B cell (primary cell): ENCODE data around the gene GPR173. TPM values are rescaled to one million over a fixed set of nuclear protein-coding genes. Genes with fewer than 3 reads are reported as not detected.

Experiments used
- ATAC-seq: fragments of 200-7000 bp; cut with Tn5 transposase; one replicate; pipeline ENCODE4 v1.10.0; 2021; ENCODE audit warnings: low read depth, mild to moderate bottlenecking, moderate number of reproducible peaks, moderate library complexity
- CTCF ChIA-PET: fragments of 350-600 bp; sonication (Branson Sonifier 250); formaldehyde crosslinking; loops from one replicate; lab custom pipeline; 2021; ENCODE audit warnings: antibody characterized with exemption, inconsistent platforms; lab: Charles Lee
- POLR2A ChIA-PET: fragments of 350-600 bp; sonication (Branson Sonifier 250); formaldehyde crosslinking; loops from one replicate; lab custom pipeline; 2021; ENCODE audit warnings: antibody characterized with exemption; lab: Charles Lee
- DNase-seq: peaks from one replicate; pipeline ENCODE4 v3.0.0; 2013
- H2AFZ ChIP-seq: 2 replicates; pipeline ENCODE4 v1.6.1; 2012; ENCODE audit warnings: mild to moderate bottlenecking, low read depth, low read length; ENCODE audit not compliant: insufficient read depth, poor library complexity, severe bottlenecking
- H3K27ac ChIP-seq, 2 donors: 1 replicate in 1 of 2; 2 replicates in 1 of 2; pipeline ENCODE4 v1.5.1; 2012 to 2013; ENCODE audit warnings: low read length in 2 of 2, mild to moderate bottlenecking in 2 of 2, moderate library complexity in 1 of 2
- H3K27me3 ChIP-seq, 4 experiments: fragments of 200-600 bp in 1 of 4; sonication (generic) in 1 of 4; replicated peaks in 1 of 4; 1 replicate in 2 of 4; 2 replicates in 2 of 4; pipeline versions ENCODE4 v1.6.1 to v1.7.0; 2013 to 2016; ENCODE audit warnings: low read length in 3 of 4, mild to moderate bottlenecking in 2 of 4, mixed read lengths in 1 of 4, moderate library complexity in 1 of 4; ENCODE audit not compliant: insufficient read depth in 4 of 4, control insufficient read depth in 3 of 4; ENCODE audit errors: control extremely low read depth in 1 of 4
- H3K36me3 ChIP-seq, 2 experiments: replicated peaks in 1 of 2; 1 replicate in 1 of 2; 2 replicates in 1 of 2; pipeline versions ENCODE4 v1.6.1 to v1.7.1; 2013; ENCODE audit warnings: low read length in 1 of 2; ENCODE audit not compliant: insufficient read depth in 2 of 2, control insufficient read depth in 1 of 2; ENCODE audit errors: control extremely low read depth in 1 of 2, extremely low read depth in 1 of 2
- H3K4me1 ChIP-seq, 2 donors: fragments of 200-600 bp in 1 of 2; sonication (generic) in 1 of 2; 1 replicate in 1 of 2; 2 replicates in 1 of 2; pipeline versions ENCODE4 v1.5.1 to v1.6.1; 2013 to 2017; ENCODE audit warnings: low read length in 2 of 2; ENCODE audit not compliant: control insufficient read depth in 2 of 2, insufficient read depth in 2 of 2
- H3K4me2 ChIP-seq: replicated peaks from 2 replicates; pipeline ENCODE3; 2012; ENCODE audit warnings: mild to moderate bottlenecking, low read depth, low read length; ENCODE audit not compliant: poor library complexity, severe bottlenecking
- H3K4me3 ChIP-seq, 5 experiments: fragments of 200-600 bp in 1 of 5; sonication (generic) in 1 of 5; 1 replicate in 3 of 5; 2 replicates in 2 of 5; pipeline versions ENCODE4 v1.5.1 to v1.7.0; 2011 to 2016; ENCODE audit warnings: low read length in 4 of 5, mild to moderate bottlenecking in 4 of 5, low read depth in 2 of 5, control low read depth in 1 of 5, moderate library complexity in 1 of 5; ENCODE audit not compliant: insufficient read depth in 1 of 5; ENCODE audit errors: control extremely low read depth in 1 of 5, extremely low read depth in 1 of 5
- H3K79me2 ChIP-seq: fragments of 200-600 bp; sonication (generic); one replicate; pipeline ENCODE4 v1.6.0; 2016; ENCODE audit warnings: low read length; ENCODE audit not compliant: control insufficient read depth, insufficient read depth
- H3K9ac ChIP-seq: fragments of 200-600 bp; sonication (generic); 2 replicates; pipeline ENCODE4 v1.6.1; 2017; ENCODE audit warnings: mild to moderate bottlenecking, low read length, moderate library complexity
- H3K9me3 ChIP-seq, 3 donors: one replicate each; pipeline versions ENCODE4 v1.6.1 to v1.7.1; 2013; ENCODE audit warnings: low read length in 2 of 3; ENCODE audit not compliant: control insufficient read depth in 2 of 3, insufficient read depth in 1 of 3; ENCODE audit errors: control extremely low read depth in 1 of 3
- H4K20me1 ChIP-seq: 2 replicates; pipeline ENCODE4 v1.6.0; 2012; ENCODE audit warnings: mild to moderate bottlenecking, low read length; ENCODE audit not compliant: insufficient read depth, control insufficient read depth, poor library complexity, severe bottlenecking
- H3K27ac Mint-ChIP-seq: one replicate; pipeline ENCODE4 v1.8.0; 2021; ENCODE audit warnings: mixed read lengths
- H3K27me3 Mint-ChIP-seq: one replicate; pipeline ENCODE4 v1.8.0; 2021; ENCODE audit warnings: mixed read lengths
- H3K4me1 Mint-ChIP-seq: one replicate; pipeline ENCODE4 v1.8.0; 2021; ENCODE audit warnings: mixed read lengths
- H3K4me3 Mint-ChIP-seq: one replicate; pipeline ENCODE4 v1.8.0; 2021; ENCODE audit warnings: mixed read lengths
- H3K9me3 Mint-ChIP-seq: one replicate; pipeline ENCODE4 v1.8.0; 2022; ENCODE audit warnings: mixed read lengths; ENCODE audit not compliant: insufficient read depth
- EZH2 ChIP-seq: IDR thresholded peaks from 2 replicates; pipeline ENCODE4 v1.6.1; 2012; ENCODE audit warnings: borderline replicate concordance, low read depth, mild to moderate bottlenecking, moderate library complexity, low read length; ENCODE audit not compliant: insufficient read depth, poor library complexity, severe bottlenecking
- WGBS: methylation state at CpG from one replicate; pipeline ENCODE4 v1.1.5; 2013; ENCODE audit warnings: missing lambda C conversion rate; ENCODE audit not compliant: insufficient coverage; 5-methylcytosine and 5-hydroxymethylcytosine counted together
- intact Hi-C: fragments of 100-400 bp; cut with micrococcal nuclease; formaldehyde crosslinking; loops from one replicate; pipeline ENCODE4 v1.10.0; 2022
- polyA plus RNA-seq: library from polyadenylated mRNA; depleted of rRNA; stranded (reverse); fragments of >200 nt; gene quantifications from 2 replicates; pipeline ENCODE4 v1.2.3, GENCODE V29; 2012
- total RNA-seq, 2 donors: library from RNA; stranded (reverse); fragments of 120-200 nt in 1 of 2; gene quantifications; 1 replicate in 1 of 2; 2 replicates in 1 of 2; pipeline versions ENCODE4 v1.2.3 to v1.2.4, GENCODE V29; 2013 to 2022
- TF ChIP-seq, protein P1 (sequence below): fragments of 200-600 bp; IDR thresholded peaks from one replicate; pipeline ENCODE4 v1.8.0; 2022; ENCODE audit warnings: antibody characterized with exemption, mild to moderate bottlenecking

The GPR173 gene
- total and polyA plus RNA-seq, 2 donors (not counting 1 experiment from before 2014, with no cell fraction given), result 0.12 TPM; not detected in 1

DNA sequence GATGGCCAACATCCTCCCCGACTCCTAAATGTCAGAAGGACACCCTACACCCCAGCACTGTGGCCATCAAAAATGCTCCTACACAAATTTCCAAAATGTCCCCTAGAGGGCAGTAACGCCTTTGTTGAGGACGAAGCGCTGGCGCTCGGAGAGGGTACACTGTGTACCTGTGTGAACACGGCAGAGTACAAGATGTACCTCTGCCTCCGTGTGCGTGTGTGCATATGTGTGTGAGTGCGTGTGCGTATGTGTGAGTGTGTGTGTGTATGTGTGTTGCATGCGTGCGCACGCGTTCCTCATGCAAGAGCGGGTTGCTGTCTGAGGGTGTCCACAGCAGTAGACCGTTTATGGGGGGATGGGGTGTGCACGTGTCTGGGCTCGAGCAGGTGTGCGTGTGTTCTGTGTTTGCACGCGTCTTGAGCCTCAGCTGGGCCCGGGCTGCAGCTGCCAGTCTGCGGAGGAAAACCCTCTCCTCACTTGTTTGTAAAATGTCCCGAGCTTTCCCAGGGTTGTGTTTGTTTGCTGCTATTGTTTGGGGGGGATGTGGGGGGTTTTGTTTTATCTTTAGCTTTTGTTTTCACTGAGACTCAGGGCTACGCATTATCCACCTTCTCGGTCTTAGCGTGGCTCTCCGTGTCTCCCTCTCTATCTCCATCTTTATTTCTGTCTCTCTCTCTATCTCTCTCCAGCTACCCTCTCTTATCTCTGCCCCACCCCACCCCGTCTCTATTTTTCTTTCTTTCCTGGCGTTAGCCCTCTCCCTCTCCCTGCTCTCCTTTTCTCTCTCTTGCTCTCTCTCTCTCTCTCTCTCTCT is 23.2 kb downstream of the GPR173 start:
- H3K4me1 ChIP-seq, result peaks cover 9 to 12% of the 10 kb centered on the region in 2 donors
- ChIA-PET CTCF (interaction anchor here (0.7 to 4.5 kb wide), 5 partner anchors 10 to 247 kb away, joined by 3 to 39 read pairs (median 3); partner anchors contain the start of gene TSPYL2), POLR2A (interaction anchor here (1.9 kb wide), 1 partner anchor 10 kb away, joined by 30 read pairs; the partner anchor contains the start of gene TSPYL2)
- H3K36me3 ChIP-seq, result no peaks in the 10 kb centered on the region
- Mint-ChIP-seq H3K4me1 (peaks cover 13% of the 10 kb centered on the region), H3K27me3 (no peaks in the 10 kb centered on the region), H3K9me3 (no peaks in the 10 kb centered on the region), H3K27ac (peak overlapping the region; percentile 96), H3K4me3 (peak overlapping the region; percentile 89)
- H3K27me3 ChIP-seq, result no peaks in the 10 kb centered on the region
- H2AFZ ChIP-seq, result peak overlapping the region; percentile 93
- intact Hi-C loops, result loop anchor here (1.0 to 10.0 kb wide), 5 partner anchors 10 to 243 kb away; partner anchors contain the start of genes KDM5C and TSPYL2
- ATAC-seq (peak; percentile 85), DNase-seq (peak; percentile 86)
- H3K9ac ChIP-seq, result peak overlapping the region; percentile 56
- H3K27ac ChIP-seq, result peak overlapping the region; percentile 74 to 84
- TF ChIP-seq EZH2, result no peak
- TF ChIP-seq, protein P1, sequence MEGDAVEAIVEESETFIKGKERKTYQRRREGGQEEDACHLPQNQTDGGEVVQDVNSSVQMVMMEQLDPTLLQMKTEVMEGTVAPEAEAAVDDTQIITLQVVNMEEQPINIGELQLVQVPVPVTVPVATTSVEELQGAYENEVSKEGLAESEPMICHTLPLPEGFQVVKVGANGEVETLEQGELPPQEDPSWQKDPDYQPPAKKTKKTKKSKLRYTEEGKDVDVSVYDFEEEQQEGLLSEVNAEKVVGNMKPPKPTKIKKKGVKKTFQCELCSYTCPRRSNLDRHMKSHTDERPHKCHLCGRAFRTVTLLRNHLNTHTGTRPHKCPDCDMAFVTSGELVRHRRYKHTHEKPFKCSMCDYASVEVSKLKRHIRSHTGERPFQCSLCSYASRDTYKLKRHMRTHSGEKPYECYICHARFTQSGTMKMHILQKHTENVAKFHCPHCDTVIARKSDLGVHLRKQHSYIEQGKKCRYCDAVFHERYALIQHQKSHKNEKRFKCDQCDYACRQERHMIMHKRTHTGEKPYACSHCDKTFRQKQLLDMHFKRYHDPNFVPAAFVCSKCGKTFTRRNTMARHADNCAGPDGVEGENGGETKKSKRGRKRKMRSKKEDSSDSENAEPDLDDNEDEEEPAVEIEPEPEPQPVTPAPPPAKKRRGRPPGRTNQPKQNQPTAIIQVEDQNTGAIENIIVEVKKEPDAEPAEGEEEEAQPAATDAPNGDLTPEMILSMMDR, result peak; percentile 69
- no peaks in the 10 kb centered on the region for H3K79me2 ChIP-seq
- no peaks in the 10 kb centered on the region for H3K9me3 ChIP-seq
- peak overlapping the region in 4 of 5 experiments; percentile 52 to 60 (median 56) for H3K4me3 ChIP-seq
- 2% methylated on average over 17 of the region's 31 CpGs for WGBS
- H4K20me1 ChIP-seq, result no peaks in the 10 kb centered on the region
- peak overlapping the region; percentile 77 for H3K4me2 ChIP-seq
